T1000 (cell line): ENCODE results near the gene KRTAP10-2.
A peak's percentile ranks its signal among the peaks of the same experiment; 100 is the strongest.

Source experiments
- DNase-seq: peaks from one replicate; lab custom pipeline; 2025; ENCODE audit warnings: mixed read lengths; lab: John Stamatoyannopoulos, UW

KRTAP10-2 gene

GRCh38 chr21:44526096-44526997, 25.0 kb downstream of the KRTAP10-2 start:
- no peak for DNase-seq

GRCh38 chr21:44525391-44526095, 25.8 kb downstream of the KRTAP10-2 start:
- no peak for DNase-seq

- DNase-seq: no peak
Observed at GRCh38 chr21:44524414-44525371, 26.6 kb downstream of the KRTAP10-2 start.

- DNase-seq: no peak
Observed at GRCh38 chr21:44523567-44524413, 27.5 kb downstream of the KRTAP10-2 start.

- DNase-seq: no peak
Observed at GRCh38 chr21:44522753-44523204, 28.5 kb downstream of the KRTAP10-2 start.

GRCh38 chr21:44521928-44522752, 29.2 kb downstream of the KRTAP10-2 start:
- no peak for DNase-seq

- no peak for DNase-seq
Observed at GRCh38 chr21:44521301-44521927, 29.9 kb downstream of the KRTAP10-2 start.

GRCh38 chr21:44520326-44521300, 30.7 kb downstream of the KRTAP10-2 start:
- no peak for DNase-seq

- DNase-seq: no peak
Observed at GRCh38 chr21:44519346-44520325, 31.7 kb downstream of the KRTAP10-2 start.

GRCh38 chr21:44518686-44519085, 32.6 kb downstream of the KRTAP10-2 start:
- DNase-seq: no peak

- peak; percentile 34 for DNase-seq
Observed at GRCh38 chr21:44517175-44517899, 34.0 kb downstream of the KRTAP10-2 start.

GRCh38 chr21:44516828-44517174, 34.5 kb downstream of the KRTAP10-2 start:
- no peak for DNase-seq

GRCh38 chr21:44516342-44516741, 35.0 kb downstream of the KRTAP10-2 start:
- DNase-seq: no peak

- DNase-seq: no peak
Observed at GRCh38 chr21:44515359-44516165, 35.7 kb downstream of the KRTAP10-2 start.

GRCh38 chr21:44514746-44515358, 36.5 kb downstream of the KRTAP10-2 start:
- DNase-seq: no peak
